IPS DF 6.9 (cell line): ENCODE data around the gene SLC39A11.

Experiments
- DNase-seq: peaks from one replicate; pipeline ENCODE4 v3.0.0-alpha.2; 2013; ENCODE audit warnings: low read depth, low spot score
- H3K27ac ChIP-seq: one replicate; pipeline ENCODE4 v1.5.1; 2013; ENCODE audit warnings: low read length, control low read depth
- H3K27me3 ChIP-seq: 2 replicates; pipeline ENCODE4 v1.6.1; 2013; ENCODE audit warnings: mild to moderate bottlenecking, low read length; ENCODE audit not compliant: control insufficient read depth, insufficient read depth
- H3K36me3 ChIP-seq: 2 replicates; pipeline ENCODE4 v1.6.1; 2013; ENCODE audit warnings: low read length; ENCODE audit not compliant: control insufficient read depth, insufficient read depth
- H3K4me1 ChIP-seq: 2 replicates; pipeline ENCODE4 v1.6.1; 2013; ENCODE audit warnings: low read length; ENCODE audit not compliant: control insufficient read depth, insufficient read depth
- H3K4me3 ChIP-seq: 2 replicates; pipeline ENCODE4 v1.5.1; 2013; ENCODE audit warnings: mild to moderate bottlenecking, low read length
- H3K9me3 ChIP-seq: 2 replicates; pipeline ENCODE4 v1.6.1; 2013; ENCODE audit warnings: low read length, inconsistent platforms; ENCODE audit not compliant: control insufficient read depth, insufficient read depth
- WGBS: extraction: QIAGEN DNeasy Blood & Tissue Kit; methylation state at CpG from one replicate; pipeline ENCODE4 v1.1.7; 2013; ENCODE audit warnings: mixed read lengths, missing lambda C conversion rate; ENCODE audit not compliant: insufficient read length, insufficient coverage; 5-methylcytosine and 5-hydroxymethylcytosine counted together

The SLC39A11 gene

GRCh38 chr17:73027130-73027741 is 65.3 kb downstream of the SLC39A11 start:
- Histone ChIP-seq H3K4me3 (no peak overlapping the region), H3K9me3 (no peaks in the 10 kb centered on the region), H3K4me1 (no peaks in the 10 kb centered on the region), H3K27me3 (no peaks in the 10 kb centered on the region), H3K27ac (no peak overlapping the region), H3K36me3 (no peaks in the 10 kb centered on the region)
- no peak for DNase-seq
- WGBS, result no CpG with 5 or more reads among the region's 7 CpGs

GRCh38 chr17:73025041-73025560 is 67.4 kb downstream of the SLC39A11 start:
- Histone ChIP-seq H3K36me3 (no peaks in the 10 kb centered on the region), H3K9me3 (no peaks in the 10 kb centered on the region), H3K27me3 (no peaks in the 10 kb centered on the region), H3K4me3 (no peak overlapping the region), H3K27ac (no peak overlapping the region), H3K4me1 (no peaks in the 10 kb centered on the region)
- WGBS, result no CpG with 5 or more reads among the region's 6 CpGs
- no peak for DNase-seq

- no peaks in the 10 kb centered on the region for H3K27me3 ChIP-seq
- H3K4me3 ChIP-seq, result no peak overlapping the region
- no peak for DNase-seq
- H3K4me1 ChIP-seq, result no peaks in the 10 kb centered on the region
- no peaks in the 10 kb centered on the region for H3K36me3 ChIP-seq
- no peaks in the 10 kb centered on the region for H3K9me3 ChIP-seq
- H3K27ac ChIP-seq, result no peak overlapping the region
- WGBS, result no CpG with 5 or more reads among the region's 5 CpGs
Measured at GRCh38 chr17:73023759-73024158, 68.7 kb downstream of the SLC39A11 start.

GRCh38 chr17:73022694-73023093 is 69.8 kb downstream of the SLC39A11 start:
- H3K27ac ChIP-seq, result no peak overlapping the region
- no peaks in the 10 kb centered on the region for H3K36me3 ChIP-seq
- H3K27me3 ChIP-seq, result no peaks in the 10 kb centered on the region
- H3K4me3 ChIP-seq, result no peak overlapping the region
- no CpG with 5 or more reads among the region's 2 CpGs for WGBS
- no peaks in the 10 kb centered on the region for H3K4me1 ChIP-seq
- H3K9me3 ChIP-seq, result no peaks in the 10 kb centered on the region
- DNase-seq, result no peak

- no peaks in the 10 kb centered on the region for H3K27me3 ChIP-seq
- H3K9me3 ChIP-seq, result no peaks in the 10 kb centered on the region
- no peaks in the 10 kb centered on the region for H3K4me1 ChIP-seq
- no peaks in the 10 kb centered on the region for H3K36me3 ChIP-seq
- H3K4me3 ChIP-seq, result no peak overlapping the region
- no CpG with 5 or more reads among the region's 12 CpGs for WGBS
- H3K27ac ChIP-seq, result no peak overlapping the region
- no peak for DNase-seq
Measured at GRCh38 chr17:73021771-73022170, 70.7 kb downstream of the SLC39A11 start.

- no peak for DNase-seq
- no CpG with 5 or more reads among the region's 4 CpGs for WGBS
- Histone ChIP-seq H3K27ac (no peak overlapping the region), H3K4me1 (no peaks in the 10 kb centered on the region), H3K4me3 (no peak overlapping the region), H3K9me3 (no peaks in the 10 kb centered on the region), H3K27me3 (no peaks in the 10 kb centered on the region), H3K36me3 (no peaks in the 10 kb centered on the region)
Measured at GRCh38 chr17:73020110-73020509, 72.4 kb downstream of the SLC39A11 start.

GRCh38 chr17:73018599-73018998 is 73.9 kb downstream of the SLC39A11 start:
- no peaks in the 10 kb centered on the region for H3K9me3 ChIP-seq
- H3K4me3 ChIP-seq, result no peak overlapping the region
- no peaks in the 10 kb centered on the region for H3K27me3 ChIP-seq
- H3K36me3 ChIP-seq, result no peaks in the 10 kb centered on the region
- no peak overlapping the region for H3K27ac ChIP-seq
- no peak for DNase-seq
- no peaks in the 10 kb centered on the region for H3K4me1 ChIP-seq

GRCh38 chr17:73017658-73018057 is 74.8 kb downstream of the SLC39A11 start:
- no peak overlapping the region for H3K27ac ChIP-seq

GRCh38 chr17:73015722-73016276 is 76.7 kb downstream of the SLC39A11 start:
- Histone ChIP-seq H3K4me1 (no peaks in the 10 kb centered on the region), H3K4me3 (no peak overlapping the region), H3K9me3 (no peaks in the 10 kb centered on the region), H3K27me3 (no peaks in the 10 kb centered on the region), H3K36me3 (no peaks in the 10 kb centered on the region), H3K27ac (no peak overlapping the region)
- DNase-seq, result no peak
- WGBS, result no CpG with 5 or more reads among the region's 7 CpGs

More at GRCh38 chr17:73017658-73018057, 74.8 kb downstream of the SLC39A11 start:
- Histone ChIP-seq H3K4me3 (no peak overlapping the region), H3K4me1 (no peaks in the 10 kb centered on the region), H3K9me3 (no peaks in the 10 kb centered on the region), H3K36me3 (no peaks in the 10 kb centered on the region), H3K27me3 (no peaks in the 10 kb centered on the region)
- no CpG with 5 or more reads among the region's 3 CpGs for WGBS
- no peak for DNase-seq

GRCh38 chr17:73013816-73014663 is 78.4 kb downstream of the SLC39A11 start:
- no peak overlapping the region for H3K27ac ChIP-seq
- H3K4me1 ChIP-seq, result no peaks in the 10 kb centered on the region
- H3K36me3 ChIP-seq, result no peaks in the 10 kb centered on the region
- H3K9me3 ChIP-seq, result no peaks in the 10 kb centered on the region
- no peak for DNase-seq
- H3K4me3 ChIP-seq, result no peak overlapping the region
- no peaks in the 10 kb centered on the region for H3K27me3 ChIP-seq
- no CpG with 5 or more reads among the region's 14 CpGs for WGBS
